ENCODE results near the gene ODAPH. TPM values are rescaled to one million over a fixed set of nuclear protein-coding genes. Genes with fewer than 3 reads are reported as not detected.

ODAPH gene
- total and polyA plus RNA-seq, 4 donors: not detected

- 84% methylated on average over 15 of the region's 15 CpGs for WGBS
- no peak for TF ChIP-seq HNF4G (IDR thresholded peaks at IDR 0.05)
- no peak for TF ChIP-seq ATF3 (IDR thresholded peaks at IDR 0.05)
- TF ChIP-seq ZBTB33 (IDR thresholded peaks at IDR 0.05): no peak
- no peak for TF ChIP-seq MAX (IDR thresholded peaks at IDR 0.05)
- no peak for TF ChIP-seq REST (IDR thresholded peaks at IDR 0.05)
- no peak for TF ChIP-seq EGR1 (IDR thresholded peaks at IDR 0.05; ENCODE audit: low read depth in 2 of 2)
- TF ChIP-seq RXRA (IDR thresholded peaks at IDR 0.05): no peak
- TF ChIP-seq YY1 (IDR thresholded peaks at IDR 0.05): no peak
- Histone ChIP-seq H3K27me3 (ENCODE audit: control insufficient read depth in 4 of 4, insufficient read depth in 4 of 4, low read length in 3 of 4) (no peaks in the 10 kb centered on the region), H3K9me3 (ENCODE audit: control insufficient read depth in 4 of 4, low read length in 3 of 4) (no peaks in the 10 kb centered on the region), H3K4me3 (ENCODE audit: low read depth in 1 of 3, low read length in 3 of 3) (no peak overlapping the region), H3K9ac (ENCODE audit: low read depth in 1 of 2, low read length in 2 of 2) (no peak overlapping the region), H3K4me1 (ENCODE audit: control insufficient read depth in 4 of 4, insufficient read depth in 4 of 4, low read length in 3 of 4) (no peaks in the 10 kb centered on the region), H3K36me3 (ENCODE audit: control insufficient read depth in 4 of 4, insufficient read depth in 3 of 4, low read depth in 1 of 4, low read length in 3 of 4) (peaks cover 0 to 6% (median 1%) of the 10 kb centered on the region in 4 donors), H3K27ac (ENCODE audit: low read depth in 1 of 2, low read length in 2 of 2) (no peak overlapping the region)
- no peak for DNase-seq (ENCODE audit: low spot score)
Measured at GRCh38 chr4:75547647-75548387, 8.0 kb upstream of the ODAPH start.

GRCh38 chr4:75549019-75549418 lies 6.8 kb upstream of the ODAPH start:
- no peak overlapping the region for H3K27ac ChIP-seq (ENCODE audit: low read depth in 1 of 2, low read length in 2 of 2)
- no peaks in the 10 kb centered on the region for H3K4me1 ChIP-seq (ENCODE audit: control insufficient read depth in 4 of 4, insufficient read depth in 4 of 4, low read length in 3 of 4)
- no peak for DNase-seq (ENCODE audit: low spot score)
- no peaks in the 10 kb centered on the region for H3K9me3 ChIP-seq (ENCODE audit: control insufficient read depth in 4 of 4, low read length in 3 of 4)
- no peaks in the 10 kb centered on the region for H3K27me3 ChIP-seq (ENCODE audit: control insufficient read depth in 4 of 4, insufficient read depth in 4 of 4, low read length in 3 of 4)
- H3K4me3 ChIP-seq (ENCODE audit: low read depth in 1 of 3, low read length in 3 of 3): no peak overlapping the region
- TF ChIP-seq JUND (IDR thresholded peaks at IDR 0.05) (no peak), SP1 (IDR thresholded peaks at IDR 0.05) (no peak), ATF3 (IDR thresholded peaks at IDR 0.05) (no peak), CTCF (IDR thresholded peaks at IDR 0.05; ENCODE audit: low read depth, low read length, missing input control) (no peak)
- 94% methylated on average over 2 of the region's 2 CpGs for WGBS
- peaks cover 0 to 6% (median 1%) of the 10 kb centered on the region in 4 donors for H3K36me3 ChIP-seq (ENCODE audit: control insufficient read depth in 4 of 4, insufficient read depth in 3 of 4, low read depth in 1 of 4, low read length in 3 of 4)
- H3K9ac ChIP-seq (ENCODE audit: low read depth in 1 of 2, low read length in 2 of 2): no peak overlapping the region

Data from liver (tissue), 9 donors.